Measurements from ENCODE around the gene NTM.

NTM gene

DNA sequence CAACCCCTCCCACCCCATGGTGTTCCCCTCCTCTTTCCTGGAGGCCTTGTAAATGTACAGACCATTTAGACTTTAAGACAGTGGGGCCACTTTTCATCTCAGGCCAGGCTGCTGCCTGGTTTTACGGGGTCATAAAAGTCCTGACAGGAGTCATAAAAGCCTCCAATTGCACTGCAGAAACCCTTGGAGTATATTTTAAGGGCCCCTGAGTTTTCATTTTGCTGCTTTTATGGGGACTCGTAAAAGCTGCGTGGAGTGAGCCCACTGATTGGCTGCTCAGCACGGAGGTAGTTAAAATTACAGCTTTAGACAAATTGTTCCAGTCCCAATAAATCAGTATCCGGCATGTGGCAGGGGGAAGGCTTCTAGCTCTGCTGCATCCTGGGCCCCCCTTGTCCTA is 627.6 kb downstream of the NTM start:
- no peak for DNase-seq

DNA sequence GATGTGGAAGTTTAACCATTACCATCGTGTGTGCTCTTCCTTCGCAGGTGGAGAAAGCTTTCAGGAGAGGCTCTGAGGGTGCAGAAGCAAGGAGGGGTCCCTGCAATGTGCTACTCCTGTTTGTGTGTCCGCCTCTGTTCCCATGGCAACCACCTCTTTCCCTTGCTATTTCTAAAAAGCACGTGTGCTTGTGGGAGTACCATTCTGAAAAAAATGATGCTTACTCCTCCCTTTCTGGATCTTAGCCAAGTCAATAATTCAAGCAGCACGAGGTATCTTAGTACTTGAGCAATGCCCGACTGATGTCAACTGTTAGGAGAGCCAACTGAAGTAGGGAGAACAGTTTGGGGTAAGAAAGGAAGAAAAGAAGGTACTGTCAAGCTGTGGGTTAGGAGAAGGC is 628.7 kb downstream of the NTM start:
- DNase-seq, result no peak

DNA sequence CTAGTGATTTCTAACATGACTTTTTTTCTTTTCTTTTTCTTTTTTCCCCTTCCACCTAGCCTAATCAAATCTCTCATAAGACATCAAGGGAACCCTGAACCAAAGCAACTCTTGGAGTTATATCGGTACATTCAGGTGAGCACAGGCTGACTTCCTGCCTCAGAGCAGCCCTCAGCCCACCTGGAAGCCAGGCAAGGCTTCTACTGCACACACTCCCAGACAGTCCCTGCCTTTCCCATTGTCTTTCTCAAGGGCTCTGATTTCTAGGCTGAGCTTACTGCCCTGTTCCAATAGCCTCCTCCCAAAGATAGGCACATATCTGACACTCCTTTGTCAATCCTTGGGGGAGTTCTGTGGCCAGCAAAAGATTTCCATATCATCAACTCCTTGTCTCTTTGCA is 629.5 kb downstream of the NTM start:
- no peak for DNase-seq

DNA sequence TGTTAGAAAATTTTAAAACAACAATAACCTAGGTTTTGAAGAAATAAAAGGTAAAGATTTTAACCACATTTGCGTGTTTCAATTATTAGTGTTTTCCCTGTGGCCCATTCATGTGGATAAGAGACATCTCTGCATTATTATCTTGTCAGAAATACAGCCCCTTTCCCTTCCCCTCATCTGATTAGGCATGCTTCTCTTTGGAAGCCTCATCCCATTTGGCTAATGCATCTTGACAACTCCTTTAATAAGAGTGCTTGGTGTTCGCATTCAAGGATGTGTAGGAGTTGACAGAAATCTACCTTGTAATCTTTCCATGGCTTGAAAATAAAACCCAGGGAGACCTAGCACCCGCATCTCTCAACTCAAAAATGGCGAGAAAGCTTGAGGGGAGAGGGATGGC is 635.5 kb downstream of the NTM start:
- DNase-seq, result no peak

DNA sequence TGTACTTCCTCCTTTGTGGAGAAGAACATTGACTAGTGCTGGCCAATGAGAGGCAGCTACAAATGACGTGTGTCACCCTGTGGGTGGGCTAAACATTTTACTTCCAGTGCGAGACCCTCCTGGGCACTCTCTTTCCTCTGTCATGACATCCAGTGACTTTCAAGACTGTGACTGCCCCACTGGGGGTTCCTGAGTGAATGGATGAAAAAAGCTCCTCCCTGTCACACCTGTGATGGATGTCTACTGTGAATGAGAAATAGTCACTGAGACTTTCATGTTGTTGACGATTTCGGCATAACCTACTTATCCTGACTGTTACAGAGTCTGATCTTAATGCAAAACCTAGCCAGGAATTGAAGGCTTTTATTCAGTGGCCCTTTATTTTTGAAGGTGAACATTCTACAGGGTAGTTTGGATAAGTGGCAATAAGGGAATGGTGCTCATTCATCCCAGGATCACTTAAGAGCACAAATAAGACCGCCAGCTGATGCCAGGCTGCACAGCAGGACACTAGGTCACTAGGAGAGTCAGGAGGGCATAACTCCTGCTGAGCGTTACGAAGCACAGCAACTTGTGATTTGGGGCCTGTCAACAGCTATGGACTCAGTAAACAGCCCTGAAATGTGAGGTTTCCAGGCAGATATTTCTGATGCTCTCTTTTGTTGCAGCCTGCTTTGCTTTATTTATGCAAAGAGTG is 636.6 kb downstream of the NTM start:
- DNase-seq, result no peak

DNA sequence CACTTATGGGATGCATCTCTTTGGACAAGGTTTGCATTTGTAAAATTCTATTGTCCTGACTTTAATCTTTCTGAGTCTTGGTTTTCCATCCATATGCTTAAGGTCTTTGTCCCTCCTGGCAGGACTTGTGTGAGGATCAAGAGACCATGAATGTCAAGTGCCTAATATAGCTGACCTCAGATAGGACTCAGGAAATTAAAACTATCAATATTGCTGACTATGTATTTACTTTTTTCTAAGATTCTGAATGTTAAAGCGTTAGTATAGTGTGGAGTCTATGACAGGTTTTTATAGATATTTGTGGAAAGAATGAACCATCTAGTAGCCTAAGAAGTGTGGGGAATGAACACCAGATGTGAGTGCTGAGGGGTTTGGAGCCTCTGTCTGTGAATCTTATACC is 637.8 kb downstream of the NTM start:
- DNase-seq, result no peak

DNA sequence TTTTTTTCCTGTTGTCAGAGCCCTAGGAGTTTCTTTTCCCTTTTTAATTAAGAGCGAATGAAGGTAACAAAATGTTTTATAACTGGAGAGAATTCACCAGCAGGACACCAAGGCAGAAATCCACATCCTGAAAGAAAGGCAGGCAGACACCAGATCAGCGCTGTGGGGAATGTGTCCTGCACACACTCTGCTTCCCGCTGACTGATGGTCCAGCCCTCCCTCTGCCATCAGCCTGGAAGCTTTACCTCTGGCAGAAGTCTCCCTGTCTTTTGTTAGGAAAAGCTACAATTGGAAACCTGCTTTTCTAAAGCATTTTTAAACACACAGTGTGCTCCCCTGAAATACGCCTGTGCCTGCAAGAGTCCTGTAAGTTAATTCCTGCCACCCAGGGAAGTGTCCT is 638.5 kb downstream of the NTM start:
- DNase-seq, result no peak

DNA sequence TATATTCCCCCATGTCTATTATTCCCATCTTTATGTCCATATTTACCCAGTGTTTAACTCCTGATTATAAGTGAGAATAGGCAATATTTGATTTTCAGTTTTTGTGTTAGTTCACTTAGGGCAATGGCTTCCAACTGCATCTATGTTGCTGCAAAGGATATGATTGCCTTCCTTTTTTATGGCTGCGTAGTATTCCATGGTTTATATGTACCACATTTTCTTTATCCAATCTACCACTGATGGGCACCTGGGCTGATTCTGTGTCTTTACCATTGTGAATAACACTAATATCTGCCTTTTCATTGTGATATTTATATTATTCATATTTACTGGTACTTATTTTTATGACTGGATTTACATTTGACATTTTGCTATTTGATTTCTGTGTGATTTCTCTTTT is 649.6 kb downstream of the NTM start:
- DNase-seq, result no peak

DNA sequence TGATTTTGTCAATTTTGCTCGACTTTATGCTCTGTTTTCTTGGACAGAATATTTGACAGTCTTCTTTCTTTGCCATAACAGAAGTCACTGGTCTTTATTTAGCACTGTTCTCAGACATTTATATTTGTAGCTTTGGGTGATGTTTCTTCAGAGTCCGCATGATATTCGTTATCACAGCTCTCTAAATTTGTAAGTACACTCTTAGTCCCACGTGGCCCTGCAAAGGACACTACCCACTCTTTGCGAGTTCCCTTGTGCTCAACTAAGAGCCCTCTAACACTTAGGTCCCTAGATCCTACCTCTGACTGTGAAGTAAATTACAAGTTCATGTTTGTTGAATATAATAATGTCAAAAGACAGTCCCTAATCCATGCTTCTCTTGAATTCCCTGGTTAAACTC is 651.9 kb downstream of the NTM start:
- no peak for DNase-seq

DNA sequence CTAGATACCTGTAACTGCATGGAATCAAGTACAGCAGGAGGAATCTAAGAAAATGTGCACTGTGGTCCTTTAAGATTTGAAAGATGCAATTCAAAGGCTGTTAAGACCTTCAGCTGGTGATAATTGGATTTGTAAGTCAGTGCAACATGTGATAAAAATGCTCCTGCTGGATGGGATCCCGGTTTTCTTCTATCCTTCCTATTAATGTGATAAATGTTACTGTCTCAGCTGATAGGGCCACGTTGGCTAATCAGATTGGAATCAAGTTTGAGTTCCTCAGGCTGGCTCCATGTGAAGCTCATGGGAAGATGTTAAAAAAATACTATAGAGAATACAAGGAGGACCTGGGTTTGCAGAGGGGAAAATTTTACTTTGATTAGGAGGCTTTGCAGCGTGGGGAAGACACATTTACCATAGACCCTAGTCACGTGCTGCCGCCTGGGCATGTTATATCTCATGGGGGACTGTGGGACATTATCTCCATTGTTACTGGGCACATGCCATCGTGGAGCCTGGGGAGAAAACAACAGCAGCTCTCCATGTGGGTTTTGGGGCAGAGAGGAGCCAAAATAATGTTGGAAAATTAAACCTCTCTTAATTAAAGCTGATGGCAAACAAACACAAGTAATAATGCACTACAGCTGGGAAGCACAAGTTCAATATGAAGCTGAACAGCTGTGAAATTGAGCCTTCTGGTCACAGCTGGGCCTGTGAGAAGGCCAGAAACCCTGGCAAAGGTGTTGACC is 652.5 kb downstream of the NTM start:
- DNase-seq, result no peak

DNA sequence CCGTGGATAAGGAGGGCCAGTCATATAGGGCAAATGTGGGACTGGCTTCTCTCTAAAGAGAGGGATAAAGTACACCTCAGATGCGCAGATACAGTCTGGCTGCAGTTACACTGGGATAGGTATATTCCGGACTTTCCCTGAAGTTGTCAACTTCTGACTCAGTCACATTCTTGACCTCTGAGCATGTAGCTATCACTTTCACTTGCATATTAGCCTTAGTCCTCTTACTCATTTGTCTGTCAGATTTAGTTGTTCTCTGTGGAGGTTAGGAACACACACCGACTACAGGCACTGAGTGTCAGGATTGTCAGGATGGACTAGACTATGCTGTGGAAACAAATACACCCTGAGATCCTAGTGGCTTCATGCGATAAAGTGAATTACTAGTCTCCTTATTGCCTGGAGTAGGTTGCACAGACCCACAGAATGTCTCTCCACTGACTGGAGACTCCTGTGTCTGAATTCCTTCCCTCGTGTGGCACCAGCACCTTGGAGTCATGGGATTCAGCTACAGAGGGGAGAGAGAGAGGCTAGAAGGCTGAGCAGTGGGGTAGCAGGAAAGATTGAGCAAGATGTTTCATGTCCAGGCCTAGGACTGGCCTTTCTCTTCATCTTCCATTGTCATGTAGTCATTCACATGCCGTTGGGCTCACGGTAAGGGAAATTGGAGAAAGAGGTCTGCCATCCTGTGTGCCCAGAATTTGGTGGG is 654.3 kb downstream of the NTM start:
- no peak for DNase-seq

DNA sequence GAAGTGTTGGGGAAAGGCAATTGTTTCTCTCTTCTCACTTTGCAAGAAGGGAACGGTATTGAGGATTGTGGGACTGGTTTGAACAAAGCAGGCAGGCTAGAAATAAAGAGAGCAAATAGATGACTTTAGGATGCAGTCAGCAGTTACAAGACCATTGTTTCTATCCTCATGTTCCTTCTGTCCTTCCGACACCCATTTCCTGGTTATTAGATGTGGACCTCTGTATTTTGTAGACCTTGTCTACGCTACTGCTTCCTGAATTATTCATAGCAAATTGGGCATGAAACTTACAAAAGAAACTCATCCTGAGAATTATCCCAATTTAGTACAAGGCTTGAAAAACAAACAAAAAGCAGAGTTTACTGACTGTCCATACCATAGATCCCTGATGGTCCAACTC is 656.3 kb downstream of the NTM start:
- no peak for DNase-seq

DNA sequence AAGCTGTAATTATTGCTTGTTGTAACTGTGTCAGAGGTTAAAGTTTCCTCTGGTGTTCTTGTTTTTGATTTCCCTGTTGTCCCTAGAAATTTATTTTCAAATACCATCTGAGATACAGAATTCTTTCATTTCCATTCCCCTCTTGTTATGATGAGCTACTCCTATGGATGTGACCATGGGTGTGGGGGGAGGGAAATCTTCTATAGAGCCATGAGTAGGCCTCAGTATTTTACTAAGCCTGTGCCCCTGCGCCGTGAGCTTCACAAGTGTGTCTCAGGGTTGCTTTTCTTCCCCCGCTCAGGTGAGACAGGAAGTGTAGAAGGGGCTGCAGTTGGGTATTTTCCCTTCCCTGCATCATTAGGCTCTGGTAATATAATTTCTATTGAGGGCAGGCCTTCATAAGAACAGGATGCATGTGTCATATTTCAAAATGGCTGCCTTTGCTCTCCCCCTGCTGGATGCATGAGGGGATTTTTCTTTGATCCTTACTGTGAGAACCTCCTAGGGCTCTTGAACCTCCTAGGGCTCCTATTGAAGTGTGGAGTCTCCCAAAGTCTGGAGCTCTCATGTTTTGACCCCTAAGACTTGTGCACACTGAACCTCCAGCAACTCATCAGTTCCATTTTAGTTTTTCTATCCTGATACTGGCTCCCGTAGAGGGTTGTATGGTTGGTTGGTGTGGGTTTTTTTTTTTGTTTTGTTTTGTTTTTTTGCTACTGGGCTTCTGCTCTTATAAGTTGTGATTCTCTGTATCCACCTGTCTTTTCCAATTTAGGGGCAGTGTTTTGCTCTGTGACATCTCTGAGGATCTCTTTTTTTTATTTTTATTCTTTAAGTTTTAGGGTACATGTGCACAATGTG is 658.2 kb downstream of the NTM start:
- no peak for DNase-seq

DNA sequence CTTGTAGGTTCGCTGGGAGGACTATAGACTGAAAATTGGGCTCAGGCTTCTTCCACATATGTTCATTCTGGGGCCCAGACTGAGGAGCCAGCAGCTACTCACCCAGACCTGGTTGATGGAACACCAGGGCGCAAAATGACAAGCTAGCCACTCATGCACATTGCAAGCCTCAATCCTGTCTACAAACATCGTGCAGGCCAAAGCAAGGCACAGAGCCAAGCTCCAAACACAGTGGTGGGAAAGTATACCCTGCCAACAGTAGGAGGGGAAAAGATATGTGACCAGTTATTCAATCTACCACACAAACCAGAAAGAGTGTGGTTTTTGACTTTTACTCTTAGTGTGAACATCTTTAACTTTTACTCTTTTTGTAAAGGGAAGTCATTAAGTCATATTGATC is 660.5 kb downstream of the NTM start:
- no peak for DNase-seq

DNA sequence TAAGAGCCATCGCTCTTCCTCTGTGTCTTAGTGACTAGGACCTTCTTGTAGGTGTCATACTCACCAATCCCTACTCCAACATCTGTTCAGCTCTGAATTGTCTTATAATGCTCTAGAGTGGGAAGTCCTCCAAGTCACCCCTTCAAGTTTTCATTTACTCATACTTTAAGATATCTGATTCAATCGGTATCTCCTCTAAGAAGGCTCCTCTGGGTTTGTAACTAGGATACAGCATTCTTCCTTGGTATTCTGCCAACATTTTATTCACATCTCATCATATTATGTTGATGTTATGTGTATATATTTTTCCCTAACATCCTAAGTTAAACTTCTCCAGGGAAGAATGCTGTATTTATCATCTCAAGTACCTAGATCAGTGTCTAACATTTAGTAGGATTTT is 662.1 kb downstream of the NTM start:
- no peak for DNase-seq

DNA sequence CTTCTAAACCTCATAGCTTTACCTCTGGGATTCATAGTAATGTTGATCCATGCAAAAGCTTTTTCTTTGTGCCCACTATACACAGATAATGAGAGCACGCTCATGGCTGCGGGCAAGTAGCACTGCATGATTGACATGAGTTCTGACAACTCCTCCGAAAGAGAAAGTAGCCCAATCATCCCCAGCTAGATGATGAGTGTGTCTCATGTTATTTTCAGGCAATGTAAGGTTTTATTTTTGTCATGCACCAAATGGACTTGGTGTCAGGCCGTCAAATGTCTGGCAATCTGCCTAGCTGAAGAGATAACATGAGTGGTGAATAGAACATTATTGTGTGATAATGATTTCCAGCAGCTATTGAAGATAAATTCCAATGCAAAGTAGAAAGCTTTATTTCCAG is 662.6 kb downstream of the NTM start:
- DNase-seq, result no peak

DNA sequence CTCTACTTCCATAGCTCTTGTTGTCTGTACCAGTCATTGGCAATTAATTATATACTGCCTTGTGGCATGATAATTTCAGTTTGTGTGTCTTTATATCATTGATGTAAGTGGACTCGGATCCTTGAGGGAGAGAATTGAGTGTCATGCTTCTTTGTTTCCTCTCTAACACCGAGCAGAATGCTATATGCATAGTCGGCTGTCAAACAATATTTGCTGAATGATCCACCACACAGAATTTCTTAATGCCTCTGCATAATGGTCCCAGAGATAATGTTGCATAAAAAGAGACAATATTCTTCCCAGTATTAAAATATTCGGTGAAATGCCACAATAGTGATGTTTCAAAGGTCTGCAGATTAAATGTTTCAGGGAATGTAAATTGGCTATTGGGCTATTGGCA is 664.8 kb downstream of the NTM start:
- DNase-seq, result no peak

DNA sequence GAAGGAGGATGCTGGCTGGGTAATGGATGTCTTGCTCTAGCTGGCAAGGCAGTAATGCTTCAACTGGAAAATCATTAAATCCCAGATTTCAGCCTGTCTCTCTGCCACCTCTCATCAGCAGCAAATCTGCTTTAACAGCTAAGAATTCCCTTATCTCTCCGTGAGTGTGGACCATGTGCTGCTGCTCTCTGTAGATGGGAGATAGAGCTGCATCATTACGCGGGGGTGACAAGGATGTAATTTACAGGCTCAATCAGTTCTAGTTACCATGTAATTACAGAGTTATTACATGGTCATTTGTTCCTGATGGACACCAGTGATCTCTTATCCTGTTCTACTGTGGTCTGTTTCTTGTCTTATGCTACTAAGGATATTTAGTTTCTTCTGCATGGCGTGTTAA is 665.4 kb downstream of the NTM start:
- DNase-seq, result no peak

DNA sequence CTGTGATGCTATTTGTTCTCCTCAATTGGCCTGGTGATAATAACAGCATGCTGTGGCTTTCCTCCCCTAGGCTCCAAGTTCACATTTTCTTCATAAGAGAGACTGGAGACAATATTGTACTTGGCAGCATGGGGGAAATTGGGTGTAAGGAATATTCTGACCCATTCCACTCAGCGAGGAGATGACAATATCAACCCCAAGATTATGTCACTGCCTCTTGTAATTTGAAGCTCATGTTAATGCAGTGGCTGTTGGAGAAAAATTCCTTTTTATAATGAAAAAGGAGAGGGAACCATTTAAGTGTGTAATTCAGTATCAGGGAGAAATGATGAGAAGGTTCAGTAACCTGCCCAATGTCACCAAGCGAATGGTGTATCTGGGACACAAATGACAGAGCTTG is 665.8 kb downstream of the NTM start:
- no peak for DNase-seq

DNA sequence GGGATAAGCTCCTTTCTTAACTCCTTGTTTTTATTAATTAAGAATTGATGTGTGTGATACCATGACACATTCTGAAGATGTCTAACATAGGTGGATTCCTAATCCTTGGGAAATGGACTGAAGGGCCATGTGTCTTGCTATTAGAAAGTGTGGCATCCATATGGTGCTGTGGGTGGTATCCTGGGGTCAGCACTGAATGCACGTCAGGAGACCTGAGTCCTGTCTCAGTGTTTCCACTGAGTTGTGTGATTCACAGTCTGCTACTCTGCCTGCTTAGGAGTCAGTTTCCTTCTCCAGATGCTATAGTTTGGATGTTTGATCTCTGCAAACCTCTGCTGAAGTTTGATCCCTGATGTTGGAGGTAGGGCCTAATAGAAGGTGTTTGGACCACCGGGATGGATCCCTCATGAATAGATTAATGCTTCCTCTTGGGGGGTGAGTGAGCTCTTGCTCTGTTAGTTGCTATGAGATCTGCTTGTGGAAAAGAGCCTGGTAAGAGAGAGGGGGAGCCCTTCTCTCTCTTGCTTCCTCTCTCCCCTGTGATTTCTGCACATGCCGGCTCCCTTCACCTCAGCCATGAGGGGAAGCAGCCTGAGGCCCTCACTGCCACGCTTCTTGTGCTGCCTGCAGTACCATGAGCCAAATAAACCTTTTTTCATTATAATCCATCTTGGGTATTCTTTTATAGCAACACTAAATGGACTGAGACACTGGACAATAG is 666.5 kb downstream of the NTM start:
- DNase-seq, result no peak

DNA sequence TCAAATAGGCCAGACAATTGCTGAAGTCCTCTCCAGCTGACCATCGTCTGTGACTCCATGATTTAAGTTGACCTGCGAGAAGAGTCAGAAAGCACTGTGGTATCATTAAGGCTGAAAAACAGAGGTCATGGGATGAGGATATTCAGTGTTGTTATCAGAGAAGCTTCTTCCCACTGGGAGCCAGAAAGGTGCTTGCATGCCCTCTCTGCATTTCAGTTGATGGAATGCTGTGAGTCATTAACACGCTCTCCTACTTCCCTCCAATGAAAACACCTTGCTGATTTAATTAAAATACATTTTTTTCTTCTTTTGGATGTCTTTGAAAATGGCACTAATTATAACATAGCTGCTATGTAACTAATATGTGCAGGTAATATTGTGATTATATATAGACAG is 667.0 kb downstream of the NTM start:
- no peak for DNase-seq

DNA sequence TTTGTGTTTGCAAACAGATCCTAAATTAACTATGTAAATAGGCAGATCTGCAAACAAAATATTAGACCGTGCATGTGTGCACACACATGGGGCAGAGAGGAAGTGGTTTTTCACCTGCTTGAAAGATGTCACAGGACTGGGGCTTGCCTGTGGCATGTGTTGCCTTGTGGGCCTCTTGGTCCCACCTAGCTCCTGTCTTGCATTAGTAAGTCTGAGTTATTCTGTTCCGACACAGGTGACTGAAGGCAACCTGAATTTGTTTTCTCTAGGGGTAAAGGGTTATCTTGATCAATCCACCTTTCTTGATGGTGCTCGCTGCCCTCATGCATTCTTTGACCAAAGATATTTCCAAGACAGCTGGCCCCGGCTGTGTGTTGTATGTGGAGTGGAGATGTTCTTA is 667.5 kb downstream of the NTM start:
- DNase-seq, result no peak

DNA sequence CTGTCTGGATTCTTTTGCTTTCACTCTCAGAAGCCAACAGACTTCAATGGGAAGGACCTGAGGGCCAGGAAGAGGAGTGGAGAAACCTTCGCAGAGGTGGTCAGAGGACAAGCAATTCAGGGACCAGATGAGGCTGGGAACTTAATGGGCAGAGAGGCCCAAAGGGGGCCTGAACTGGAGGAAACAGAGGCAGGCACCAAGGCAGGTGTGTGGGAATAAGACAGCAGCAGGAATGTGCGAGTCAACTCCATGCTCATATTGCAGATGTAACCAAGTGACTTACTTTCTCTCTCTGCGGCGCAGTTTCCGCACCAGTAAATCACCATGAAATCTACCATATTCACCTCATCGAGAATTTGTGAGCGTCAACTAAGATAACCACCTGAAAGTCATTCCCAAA is 669.1 kb downstream of the NTM start:
- DNase-seq, result no peak

All from NCI-H2171 (cell line).